T47D (cell line): ENCODE data around the gene ACRV1.
A peak's percentile ranks its signal among the peaks of the same experiment; 100 is the strongest.

Source experiments
- DNase-seq, 2 experiments: peaks; one replicate each; pipeline versions ENCODE4 v3.0.0 to v3.0.0-alpha.2; 2011 to 2012; ENCODE audit warnings: low read depth in 1 of 2, low spot score in 1 of 2
- JUND ChIP-seq: IDR thresholded peaks from 2 replicates; pipeline ENCODE4 v1.6.1; 2012; ENCODE audit warnings: low read depth
- in situ Hi-C: cut with HindIII; loops from 2 replicates; pipeline ENCODE4 v1.10.0; 2016; ENCODE audit warnings: low sequenced_read_pairs, low pct_unique_long_range_greater_than_20kb

The ACRV1 gene

DNA sequence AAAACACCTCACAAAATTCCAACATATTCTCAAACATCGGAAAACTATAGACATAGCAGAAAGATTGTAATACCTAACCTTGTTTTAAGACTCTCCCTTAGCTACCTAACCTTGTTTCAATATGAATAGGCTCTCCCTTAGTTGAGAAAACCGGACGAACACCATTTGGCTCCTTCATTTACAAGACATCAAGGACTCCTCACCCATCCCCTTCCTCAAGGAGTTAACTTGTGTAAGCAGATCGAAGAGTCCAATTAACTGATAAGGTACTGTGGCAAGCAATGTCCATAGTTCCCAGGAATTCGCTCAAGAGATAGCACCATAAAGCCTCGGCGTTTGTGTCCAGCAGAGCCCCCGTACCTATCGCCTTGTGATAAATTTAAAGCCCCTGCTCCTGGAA is 4.6 kb upstream of the ACRV1 start:
- in situ Hi-C loops = no loop called here
- no peak for DNase-seq
- TF ChIP-seq JUND = no peak

GRCh38 chr11:125679837-125680236 is 810 bp downstream of the ACRV1 start:
- in situ Hi-C loops = no loop called here
- TF ChIP-seq JUND = no peak
- DNase-seq = no peak

DNA sequence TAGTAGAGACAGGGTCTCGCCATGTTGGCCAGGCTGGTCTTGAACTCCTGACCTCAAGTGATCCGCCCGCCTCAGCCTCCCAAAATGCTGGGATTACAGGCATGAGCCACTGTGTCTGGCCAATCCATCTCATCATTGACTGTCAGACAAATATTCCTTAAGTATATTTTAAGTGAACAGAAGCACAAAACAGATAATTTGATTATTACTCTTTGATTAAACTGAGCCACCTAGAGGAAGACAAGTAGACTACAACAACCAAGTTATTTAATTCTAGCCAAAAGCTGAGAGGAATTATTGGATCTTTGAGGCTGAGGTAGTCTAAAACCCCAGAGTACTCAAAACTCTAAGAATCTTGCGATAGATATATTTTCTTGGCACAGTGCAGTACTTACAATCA is 1.2 kb downstream of the ACRV1 start:
- in situ Hi-C loops = no loop called here
- no peak for TF ChIP-seq JUND
- DNase-seq = no peak

DNA sequence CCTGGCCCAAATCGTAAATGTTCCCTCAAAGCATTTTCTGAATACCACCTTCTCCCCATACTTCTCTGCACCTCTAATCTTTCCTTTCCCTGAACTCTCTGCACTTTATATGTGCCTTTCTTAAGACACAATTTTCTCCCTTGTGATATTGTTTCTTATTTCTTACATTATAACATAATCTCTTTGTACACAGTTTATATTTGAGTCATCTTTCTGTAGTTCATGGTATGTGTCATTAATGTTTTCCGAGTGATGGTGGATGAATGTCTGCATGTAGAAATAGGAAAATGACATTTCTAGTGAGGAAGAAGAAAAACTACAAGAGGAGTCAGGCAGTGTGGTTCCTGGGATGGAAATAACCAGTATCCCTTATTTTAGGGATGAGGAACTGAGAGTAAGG is 5.5 kb downstream of the ACRV1 start:
- TF ChIP-seq JUND = no peak
- no peak for DNase-seq
- in situ Hi-C loops = no loop called here

DNA sequence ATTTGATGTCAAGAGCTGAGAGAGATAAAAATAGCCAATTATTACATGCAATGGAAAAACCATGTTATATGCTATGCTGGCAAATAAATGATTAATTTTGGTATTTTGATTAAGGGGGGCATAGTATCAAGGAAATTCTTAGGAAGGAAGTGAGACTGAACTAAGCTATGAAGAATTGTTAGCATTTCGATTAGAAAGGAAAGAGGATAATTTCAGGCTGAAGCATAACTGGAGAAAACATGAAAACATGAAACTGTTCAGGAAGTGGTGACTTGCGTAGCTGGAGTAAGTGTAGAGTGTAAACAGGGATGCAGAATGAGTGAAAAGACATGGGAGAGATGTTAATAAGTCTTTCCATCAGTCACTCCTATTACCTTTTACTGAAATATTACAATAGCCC is 6.4 kb downstream of the ACRV1 start:
- no peak for DNase-seq
- in situ Hi-C loops = no loop called here
- TF ChIP-seq JUND = no peak

- no peak for TF ChIP-seq JUND
- DNase-seq = no peak
- in situ Hi-C loops = no loop called here
These were observed 9.1 kb downstream of the ACRV1 start for GRCh38 chr11:125671561-125671960.

DNA sequence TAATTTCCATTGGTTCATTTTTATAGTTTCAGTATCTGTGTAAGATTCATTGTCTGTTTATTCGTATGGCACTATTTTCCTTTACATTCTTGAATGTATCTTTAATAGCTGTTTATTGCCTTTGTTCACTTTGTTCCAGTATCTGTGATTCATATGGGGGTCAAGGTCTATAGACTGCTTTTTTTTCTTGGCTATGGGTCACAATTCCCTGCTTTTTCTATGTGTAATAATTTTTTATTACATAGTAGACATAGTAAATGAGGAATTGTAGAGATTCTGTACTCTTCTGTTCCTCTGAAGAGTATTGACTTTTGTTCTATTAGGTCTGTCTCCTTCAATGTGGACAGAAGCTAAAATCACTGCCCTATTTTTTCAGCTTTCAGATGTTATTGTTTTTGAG is 10.5 kb downstream of the ACRV1 start:
- in situ Hi-C loops = no loop called here
- TF ChIP-seq JUND = no peak
- DNase-seq = no peak

DNA sequence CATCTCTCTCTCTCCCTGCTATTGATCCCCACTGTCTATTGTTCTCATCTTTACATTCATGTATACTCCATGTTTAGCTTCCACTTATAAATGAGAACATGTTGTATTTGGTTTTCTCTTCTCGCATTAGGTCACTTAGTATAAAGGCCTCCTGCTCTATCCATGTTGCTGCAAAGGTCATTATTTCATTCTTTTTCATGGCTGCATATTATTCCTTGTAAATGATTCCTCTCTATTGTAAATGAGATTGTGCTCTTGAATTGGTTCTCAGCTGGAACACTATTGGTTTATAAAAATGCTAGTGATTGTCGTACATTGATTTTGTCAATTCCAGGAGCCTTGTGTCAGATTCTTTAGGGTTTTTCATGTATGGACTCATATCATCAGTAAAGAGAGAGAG is 13.5 kb downstream of the ACRV1 start:
- DNase-seq = no peak
- TF ChIP-seq JUND = no peak
- in situ Hi-C loops = no loop called here

- no peak for TF ChIP-seq JUND
- in situ Hi-C loops = no loop called here
- DNase-seq = no peak
These were observed 16.7 kb downstream of the ACRV1 start for GRCh38 chr11:125663910-125664309.

- DNase-seq = no peak
- TF ChIP-seq JUND = no peak
- in situ Hi-C loops = no loop called here
These were observed 18.0 kb downstream of the ACRV1 start for GRCh38 chr11:125662689-125663088.

DNA sequence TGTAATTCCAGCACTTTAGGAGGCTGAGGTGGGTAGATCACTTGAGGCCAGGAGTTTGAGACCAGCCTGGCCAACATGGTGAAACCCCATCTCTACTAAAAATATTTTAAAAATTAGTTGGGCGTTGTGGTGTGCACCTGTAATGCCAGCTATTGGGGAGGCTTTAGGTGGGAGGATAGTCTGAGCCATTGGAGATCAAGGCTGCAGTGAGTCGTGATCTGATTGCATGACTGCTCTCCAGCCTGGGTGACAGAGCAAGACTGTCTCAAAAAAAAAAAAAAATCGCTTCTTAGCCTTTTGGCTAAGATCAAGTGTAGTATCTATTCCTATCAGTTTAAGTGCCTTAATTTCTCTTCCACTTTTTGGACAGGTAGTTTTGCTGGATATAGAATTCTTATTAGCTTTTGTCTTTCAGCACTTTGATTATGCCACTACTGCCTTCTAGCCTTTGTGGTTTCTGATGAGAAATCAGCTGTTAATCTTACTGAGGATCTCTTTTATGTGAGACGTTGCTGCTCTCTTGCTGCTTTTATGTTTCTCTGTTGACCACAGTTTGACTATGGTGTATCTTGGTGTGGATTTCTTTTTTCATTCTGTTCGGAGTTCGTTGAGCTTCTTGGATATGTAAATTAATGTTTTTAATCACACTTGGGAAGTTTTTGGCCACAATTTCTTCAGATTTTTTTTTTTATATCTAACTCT is 31.0 kb downstream of the ACRV1 start:
- in situ Hi-C loops = no loop called here
- no peak for TF ChIP-seq JUND

DNA sequence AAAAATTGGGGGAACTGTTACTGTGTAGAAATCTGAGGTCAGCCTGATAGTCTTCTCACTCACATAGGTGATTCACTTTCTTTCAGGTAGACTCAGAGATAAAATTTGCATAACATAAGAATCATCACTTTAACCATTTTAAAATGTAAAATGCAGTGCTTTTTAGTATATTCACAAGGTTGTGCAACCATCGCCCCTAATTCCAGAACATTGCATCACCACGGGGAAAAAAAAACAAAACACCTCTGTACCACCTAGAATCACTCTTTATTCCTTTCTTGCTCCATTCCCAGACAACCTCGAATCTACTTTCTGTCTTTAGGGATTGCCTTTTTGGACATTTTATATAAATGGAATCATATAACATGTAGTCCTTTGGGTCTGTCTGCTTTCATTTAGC is 34.8 kb downstream of the ACRV1 start:
- TF ChIP-seq JUND = no peak
- in situ Hi-C loops = no loop called here
- DNase-seq = no peak

More for the DNA sequence above, 31.0 kb downstream of the ACRV1 start:
- no peak for DNase-seq

DNA sequence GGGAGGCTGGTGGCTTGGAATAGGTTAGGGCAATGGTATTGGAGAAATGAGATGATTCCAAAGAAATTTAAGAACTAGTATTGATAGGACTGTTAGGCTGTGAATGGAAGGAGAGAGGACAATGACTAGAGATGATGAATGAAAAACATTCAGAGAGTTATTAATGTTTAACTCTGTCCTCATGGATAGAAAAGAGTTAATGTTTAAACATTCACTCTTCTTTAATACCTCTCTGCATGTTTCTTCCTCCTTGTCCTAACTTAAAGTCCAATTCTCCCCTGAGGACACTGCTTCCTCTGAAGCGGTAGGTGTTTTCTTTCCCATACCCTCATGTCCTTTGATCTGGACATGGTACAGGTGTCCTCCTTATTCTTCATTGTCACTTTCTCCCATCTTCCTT is 42.3 kb downstream of the ACRV1 start:
- no peak for TF ChIP-seq JUND
- DNase-seq = no peak
- in situ Hi-C loops = no loop called here

GRCh38 chr11:125637840-125638239 is 42.8 kb downstream of the ACRV1 start:
- peak in 1 of 2 experiments; percentile 24 for DNase-seq
- no peak for TF ChIP-seq JUND
- in situ Hi-C loops = no loop called here
